ENCODE results near the gene ERMARD.

The ERMARD gene

DNA sequence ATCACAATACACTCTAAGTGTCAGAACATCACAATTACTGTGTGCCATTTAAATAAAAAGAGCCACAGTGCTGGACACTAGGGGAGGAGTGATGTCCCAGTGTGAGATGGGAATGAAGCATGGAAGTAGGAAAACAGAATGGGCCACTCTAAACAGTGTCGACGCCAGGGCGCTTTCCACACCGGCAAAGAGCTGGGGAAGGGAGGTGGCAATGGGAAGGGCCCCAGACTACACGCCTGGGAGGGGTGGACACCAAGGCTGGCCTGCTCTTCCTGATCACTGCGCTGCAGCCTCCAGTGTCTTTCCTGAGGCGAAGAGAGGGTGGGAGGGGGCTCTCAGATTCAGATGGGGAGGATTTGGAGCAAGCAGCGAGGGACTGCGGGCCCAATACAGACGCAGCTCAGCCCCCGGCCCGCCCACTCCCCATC lies 75.9 kb downstream of the ERMARD start:
- DNase-seq: no peak

DNA sequence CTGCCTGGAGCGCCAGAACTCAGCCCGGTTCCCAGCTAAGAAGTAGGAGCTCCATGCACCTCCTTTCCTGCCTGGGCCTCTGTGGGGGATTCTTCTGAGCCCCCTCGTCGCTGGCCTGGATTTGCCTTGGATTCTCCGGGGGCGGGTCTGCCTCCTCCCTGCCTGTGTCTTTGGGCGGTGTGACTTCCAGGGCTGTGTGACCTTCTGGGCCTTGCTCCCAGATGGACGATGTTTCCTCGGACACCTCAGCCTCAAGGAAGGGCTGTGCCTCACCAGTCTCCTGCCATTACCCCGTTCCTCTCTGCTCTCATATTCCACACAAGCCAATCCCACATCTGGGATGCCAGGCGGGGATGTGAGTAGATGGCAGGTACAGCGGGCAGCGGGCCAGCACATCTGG lies 76.8 kb downstream of the ERMARD start:
- DNase-seq: no peak

DNA sequence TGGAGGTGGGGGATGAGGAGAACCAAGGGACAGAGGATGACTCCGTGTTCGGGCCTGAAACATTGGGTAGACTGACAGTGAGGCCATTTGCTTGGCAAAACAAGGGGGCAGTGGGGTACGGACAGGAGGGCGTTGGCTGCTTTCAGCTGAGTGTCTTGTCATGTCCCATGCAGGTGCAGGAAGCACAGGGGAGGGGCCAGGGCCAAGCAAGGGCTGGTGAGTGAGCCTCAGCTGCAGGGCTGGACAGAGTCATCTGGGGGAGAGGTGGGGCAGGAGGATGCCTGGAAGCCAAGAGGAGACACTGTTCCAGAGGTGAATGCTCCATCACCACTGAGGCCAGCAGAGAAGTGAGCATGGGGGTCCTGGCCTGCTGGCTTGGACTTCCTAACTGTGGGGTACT lies 78.4 kb downstream of the ERMARD start:
- no peak for DNase-seq

DNA sequence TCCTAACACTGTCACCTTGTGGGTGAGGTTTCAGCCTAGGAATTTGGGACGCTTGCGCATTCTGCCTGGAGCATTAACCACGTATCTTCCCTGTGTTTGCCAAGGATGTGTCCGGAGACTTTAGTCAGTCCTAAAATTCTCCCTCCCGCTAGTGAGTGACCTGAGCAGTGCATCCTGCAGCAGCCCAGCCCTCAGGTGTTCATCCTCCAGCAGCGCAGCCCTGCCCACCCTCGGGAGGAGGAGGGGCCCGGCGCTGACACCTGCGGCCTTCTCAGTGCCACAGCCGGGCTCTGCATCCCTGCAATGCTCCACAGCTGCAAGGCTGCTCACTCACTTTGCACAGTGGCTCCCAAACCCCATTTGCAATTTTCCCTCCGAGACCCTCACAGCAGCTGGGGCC lies 79.5 kb downstream of the ERMARD start:
- DNase-seq: no peak

Measured in hematopoietic multipotent progenitor cell treated with erythropoietin and hydrocortisone succinate and interleukin-3 and kit ligand, for 6 days (in vitro differentiated cells).